ENCODE data around the gene CMTM5. TPM values are rescaled to one million over a fixed set of nuclear protein-coding genes. Genes with fewer than 3 reads are reported as not detected.

The CMTM5 gene
- polyA plus RNA-seq, 1 donor (not counting 4 experiments of a cell fraction or from before 2014, with no cell fraction given), result not detected

DNA sequence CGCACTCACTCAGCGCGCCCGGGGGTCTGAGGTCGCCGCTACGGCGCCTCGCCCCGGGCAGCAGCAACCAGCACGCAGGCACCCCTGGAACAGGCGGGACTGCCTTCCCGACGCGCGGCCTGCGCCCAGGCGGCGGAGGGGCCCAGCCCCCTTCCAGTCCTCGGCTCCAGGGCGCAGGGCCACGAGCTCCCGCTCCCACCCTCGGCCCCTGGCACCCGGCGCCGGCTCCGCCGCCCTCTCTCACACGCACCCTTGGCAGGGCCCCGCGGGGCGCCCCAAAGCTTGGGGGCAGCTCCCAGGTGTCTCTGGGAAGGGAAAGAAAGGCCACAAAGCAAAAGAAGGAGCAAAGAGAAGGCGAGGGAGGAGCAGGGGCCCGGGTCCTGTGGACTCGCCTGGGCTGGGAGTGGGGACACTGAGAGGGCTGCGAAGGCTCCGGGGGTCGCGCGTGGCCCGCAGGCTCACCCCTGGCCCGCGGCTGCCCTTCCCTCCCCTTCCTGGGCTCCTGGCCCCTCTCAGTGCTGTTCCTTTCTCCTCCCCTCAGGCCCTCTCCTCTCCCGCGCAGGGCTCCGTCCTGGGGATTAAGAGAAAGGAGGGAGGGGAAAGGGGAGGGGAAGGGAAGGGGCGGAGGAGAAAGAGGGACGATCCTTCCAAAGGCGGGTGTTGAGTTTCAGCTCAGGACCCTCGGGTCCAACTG is 11.0 kb upstream of the CMTM5 start:
- no peaks in the 10 kb centered on the region for H3K27me3 ChIP-seq (ENCODE audit: control insufficient read depth, extremely low read depth, insufficient read depth, low read length)
- DNase-seq (ENCODE audit: low read depth, low spot score), result no peak
- peak overlapping the region; percentile 68 for H3K9ac ChIP-seq (ENCODE audit: control insufficient read depth, extremely low read depth, insufficient read depth, low read length)
- dilution Hi-C loops (cut with MboI; ENCODE audit: extremely low pct_ligation_motif_present, low sequenced_read_pairs), result no loop called here
- no peaks in the 10 kb centered on the region for H3K9me1 ChIP-seq (ENCODE audit: control insufficient read depth, extremely low read depth, insufficient read depth, low read length)
- no peak for FAIRE-seq
- peaks cover 21% of the 10 kb centered on the region for H3K4me1 ChIP-seq (ENCODE audit: control insufficient read depth, extremely low read depth, insufficient read depth, low read length)
- H2AFZ ChIP-seq (ENCODE audit: control insufficient read depth, low read length), result peak overlapping the region; percentile 75
- no peaks in the 10 kb centered on the region for H3K79me2 ChIP-seq (ENCODE audit: control insufficient read depth, insufficient read depth, low read length)
- no peaks in the 10 kb centered on the region for H3K9me3 ChIP-seq (ENCODE audit: control insufficient read depth, low read depth, low read length)
- no peaks in the 10 kb centered on the region for H4K20me1 ChIP-seq (ENCODE audit: control insufficient read depth, extremely low read depth, insufficient read depth, low read length)
- H3K4me2 ChIP-seq (ENCODE audit: control insufficient read depth, extremely low read depth, insufficient read depth, low read depth, low read length), result peak overlapping the region; percentile 75
- peak overlapping the region; percentile 39 for H3K27ac ChIP-seq (ENCODE audit: control insufficient read depth, insufficient read depth, low read length)
- no peak for TF ChIP-seq EZH2 (IDR thresholded peaks at IDR 0.05; ENCODE audit: low read length)
- TF ChIP-seq, protein P1, sequence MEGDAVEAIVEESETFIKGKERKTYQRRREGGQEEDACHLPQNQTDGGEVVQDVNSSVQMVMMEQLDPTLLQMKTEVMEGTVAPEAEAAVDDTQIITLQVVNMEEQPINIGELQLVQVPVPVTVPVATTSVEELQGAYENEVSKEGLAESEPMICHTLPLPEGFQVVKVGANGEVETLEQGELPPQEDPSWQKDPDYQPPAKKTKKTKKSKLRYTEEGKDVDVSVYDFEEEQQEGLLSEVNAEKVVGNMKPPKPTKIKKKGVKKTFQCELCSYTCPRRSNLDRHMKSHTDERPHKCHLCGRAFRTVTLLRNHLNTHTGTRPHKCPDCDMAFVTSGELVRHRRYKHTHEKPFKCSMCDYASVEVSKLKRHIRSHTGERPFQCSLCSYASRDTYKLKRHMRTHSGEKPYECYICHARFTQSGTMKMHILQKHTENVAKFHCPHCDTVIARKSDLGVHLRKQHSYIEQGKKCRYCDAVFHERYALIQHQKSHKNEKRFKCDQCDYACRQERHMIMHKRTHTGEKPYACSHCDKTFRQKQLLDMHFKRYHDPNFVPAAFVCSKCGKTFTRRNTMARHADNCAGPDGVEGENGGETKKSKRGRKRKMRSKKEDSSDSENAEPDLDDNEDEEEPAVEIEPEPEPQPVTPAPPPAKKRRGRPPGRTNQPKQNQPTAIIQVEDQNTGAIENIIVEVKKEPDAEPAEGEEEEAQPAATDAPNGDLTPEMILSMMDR (optimal IDR thresholded peaks at IDR 0.05 in 1 of 3, IDR thresholded peaks at IDR 0.05 in 1 of 3, conservative IDR thresholded peaks at IDR 0.05 in 1 of 3; ENCODE audit: extremely low read depth in 1 of 3, insufficient read depth in 2 of 3, low read length in 3 of 3), result no peak
- peak overlapping the region; percentile 19 to 60 (median 54) for H3K4me3 ChIP-seq (ENCODE audit: control insufficient read depth in 2 of 3, extremely low read depth in 1 of 3, insufficient read depth in 2 of 3, low read depth in 1 of 3, low read length in 3 of 3)
- no peaks in the 10 kb centered on the region for H3K36me3 ChIP-seq (ENCODE audit: control insufficient read depth in 2 of 2, extremely low read depth in 1 of 2, insufficient read depth in 2 of 2, low read length in 2 of 2)

DNA sequence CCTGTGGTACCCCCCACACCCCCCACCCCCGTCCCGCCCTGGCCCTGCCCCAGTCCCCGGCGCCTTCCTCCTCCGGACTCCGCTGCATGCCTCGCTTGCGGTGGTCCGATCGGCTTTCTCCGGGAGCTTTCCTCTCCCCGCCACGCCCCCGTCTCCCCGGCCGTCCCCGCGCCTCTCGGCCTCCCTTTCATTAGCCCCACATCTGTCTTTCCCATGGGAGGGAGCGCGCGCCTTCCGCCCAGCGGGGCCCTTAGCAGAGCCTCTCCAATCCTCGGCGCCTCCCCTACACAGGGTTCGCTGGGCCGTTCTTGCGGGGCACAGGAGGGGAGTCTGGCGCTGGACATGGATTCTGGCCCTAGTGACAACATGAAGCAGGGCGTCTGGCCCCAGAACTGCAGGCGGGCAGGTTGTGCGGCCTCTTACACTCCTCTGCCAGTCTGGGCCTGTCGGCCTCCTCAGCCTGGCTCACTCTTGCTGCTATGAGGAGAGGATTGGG is 10.4 kb upstream of the CMTM5 start:
- Histone ChIP-seq H3K9me1 (ENCODE audit: control insufficient read depth, extremely low read depth, insufficient read depth, low read length) (no peaks in the 10 kb centered on the region), H3K27me3 (ENCODE audit: control insufficient read depth, extremely low read depth, insufficient read depth, low read length) (no peaks in the 10 kb centered on the region), H3K4me2 (ENCODE audit: control insufficient read depth, extremely low read depth, insufficient read depth, low read depth, low read length) (peak overlapping the region; percentile 63), H3K9me3 (ENCODE audit: control insufficient read depth, low read depth, low read length) (no peaks in the 10 kb centered on the region), H3K9ac (ENCODE audit: control insufficient read depth, extremely low read depth, insufficient read depth, low read length) (peak overlapping the region; percentile 57), H3K4me1 (ENCODE audit: control insufficient read depth, extremely low read depth, insufficient read depth, low read length) (peaks cover 21% of the 10 kb centered on the region), H3K36me3 (ENCODE audit: control insufficient read depth in 2 of 2, extremely low read depth in 1 of 2, insufficient read depth in 2 of 2, low read length in 2 of 2) (no peaks in the 10 kb centered on the region), H2AFZ (ENCODE audit: control insufficient read depth, low read length) (peak overlapping the region; percentile 87), H3K27ac (ENCODE audit: control insufficient read depth, insufficient read depth, low read length) (no peak overlapping the region), H3K79me2 (ENCODE audit: control insufficient read depth, insufficient read depth, low read length) (no peaks in the 10 kb centered on the region), H4K20me1 (ENCODE audit: control insufficient read depth, extremely low read depth, insufficient read depth, low read length) (no peaks in the 10 kb centered on the region), H3K4me3 (ENCODE audit: control insufficient read depth in 2 of 3, extremely low read depth in 1 of 3, insufficient read depth in 2 of 3, low read depth in 1 of 3, low read length in 3 of 3) (peak overlapping the region; percentile 19 to 60 (median 34))
- no peak for TF ChIP-seq EZH2 (IDR thresholded peaks at IDR 0.05; ENCODE audit: low read length)
- TF ChIP-seq, protein P1 (optimal IDR thresholded peaks at IDR 0.05 in 1 of 3, IDR thresholded peaks at IDR 0.05 in 1 of 3, conservative IDR thresholded peaks at IDR 0.05 in 1 of 3; ENCODE audit: extremely low read depth in 1 of 3, insufficient read depth in 2 of 3, low read length in 3 of 3), result no peak
- DNase-seq (ENCODE audit: low read depth, low spot score), result peak; percentile 42
- FAIRE-seq, result peak; percentile 80
- dilution Hi-C loops (cut with MboI; ENCODE audit: extremely low pct_ligation_motif_present, low sequenced_read_pairs), result no loop called here

All from keratinocyte (primary cell).